HG03139 (cell line): ENCODE results near the gene PTEN.

Experiments
- ATAC-seq: cut with Tn5 transposase; IDR thresholded peaks from one replicate; pipeline ENCODE4 v1.9.1; 2021; ENCODE audit not compliant: unreplicated experiment

Gene PTEN

GRCh38 chr10:87915989-87916388 lies 52.6 kb downstream of the PTEN start:
- ATAC-seq, result no peak

- ATAC-seq, result no peak
These were observed 53.1 kb downstream of the PTEN start for GRCh38 chr10:87916515-87916914.

- no peak for ATAC-seq
These were observed 54.9 kb downstream of the PTEN start for GRCh38 chr10:87918254-87918859.

- no peak for ATAC-seq
These were observed 57.1 kb downstream of the PTEN start for GRCh38 chr10:87920538-87920937.

GRCh38 chr10:87921931-87922688 lies 58.7 kb downstream of the PTEN start:
- ATAC-seq, result no peak

- no peak for ATAC-seq
These were observed 59.8 kb downstream of the PTEN start for GRCh38 chr10:87923233-87923632.

GRCh38 chr10:87925570-87925969 lies 62.1 kb downstream of the PTEN start:
- no peak for ATAC-seq

- no peak for ATAC-seq
These were observed 63.7 kb downstream of the PTEN start for GRCh38 chr10:87927091-87927490.

GRCh38 chr10:87928996-87929395 lies 65.6 kb downstream of the PTEN start:
- ATAC-seq, result no peak

- ATAC-seq, result no peak
These were observed 66.7 kb downstream of the PTEN start for GRCh38 chr10:87930141-87930540.

GRCh38 chr10:87930934-87931835 lies 67.8 kb downstream of the PTEN start:
- no peak for ATAC-seq

- ATAC-seq, result no peak
These were observed 68.4 kb downstream of the PTEN start for GRCh38 chr10:87931836-87932230.

- ATAC-seq, result no peak
These were observed 72.1 kb downstream of the PTEN start for GRCh38 chr10:87935290-87936141.

GRCh38 chr10:87940210-87940609 lies 76.8 kb downstream of the PTEN start:
- no peak for ATAC-seq

- no peak for ATAC-seq
These were observed 79.6 kb downstream of the PTEN start for GRCh38 chr10:87942884-87943527.

GRCh38 chr10:87945984-87946383 lies 82.6 kb downstream of the PTEN start:
- no peak for ATAC-seq

GRCh38 chr10:87952612-87953011 lies 89.2 kb downstream of the PTEN start:
- ATAC-seq, result no peak

- ATAC-seq, result no peak
These were observed 92.6 kb downstream of the PTEN start for GRCh38 chr10:87956055-87956454.

GRCh38 chr10:87957702-87958101 lies 94.3 kb downstream of the PTEN start:
- ATAC-seq, result no peak

GRCh38 chr10:87960230-87960629 lies 96.8 kb downstream of the PTEN start:
- no peak for ATAC-seq
